Fibroblast of pulmonary artery (primary cell): ENCODE results near the gene CLDN18.

ENCODE experiments used
- DNase-seq: peaks from one replicate; pipeline ENCODE4 v3.0.0-alpha.2; 2010; ENCODE audit warnings: low read depth
- H3K4me3 ChIP-seq: replicated peaks from 2 replicates; pipeline ENCODE4 v1.5.1; 2011; ENCODE audit warnings: low read depth, mild to moderate bottlenecking, control low read depth, low read length, moderate library complexity
- CTCF ChIP-seq: IDR thresholded peaks from 2 replicates; pipeline ENCODE4 v1.5.1; 2011; ENCODE audit warnings: mild to moderate bottlenecking, control low read depth, low read length, inconsistent platforms; ENCODE audit errors: missing control alignments

The CLDN18 gene

GRCh38 chr3:138079901-138080300, 69.9 kb downstream of the CLDN18 start:
- H3K4me3 ChIP-seq = no peak overlapping the region
- no peak for TF ChIP-seq CTCF
- no peak for DNase-seq

GRCh38 chr3:138081371-138082084, 71.6 kb downstream of the CLDN18 start:
- TF ChIP-seq CTCF = no peak
- peak overlapping the region; percentile 46 for H3K4me3 ChIP-seq
- DNase-seq = peak; percentile 73

GRCh38 chr3:138082085-138082991, 72.4 kb downstream of the CLDN18 start:
- TF ChIP-seq CTCF = no peak
- peak overlapping the region; percentile 46 for H3K4me3 ChIP-seq
- peak; percentile 95 for DNase-seq

- DNase-seq = no peak
- peak overlapping the region; percentile 46 for H3K4me3 ChIP-seq
- TF ChIP-seq CTCF = no peak
Measured at GRCh38 chr3:138082992-138083386, 73.0 kb downstream of the CLDN18 start.
